ENCODE results near the gene PODXL. TPM values are rescaled to one million over a fixed set of nuclear protein-coding genes. Genes with fewer than 3 reads are reported as not detected.
A peak's percentile ranks its signal among the peaks of the same experiment; 100 is the strongest.

PODXL gene
- total and polyA plus RNA-seq, 2 experiments from 2014 or later = 220 to 727 TPM

DNA sequence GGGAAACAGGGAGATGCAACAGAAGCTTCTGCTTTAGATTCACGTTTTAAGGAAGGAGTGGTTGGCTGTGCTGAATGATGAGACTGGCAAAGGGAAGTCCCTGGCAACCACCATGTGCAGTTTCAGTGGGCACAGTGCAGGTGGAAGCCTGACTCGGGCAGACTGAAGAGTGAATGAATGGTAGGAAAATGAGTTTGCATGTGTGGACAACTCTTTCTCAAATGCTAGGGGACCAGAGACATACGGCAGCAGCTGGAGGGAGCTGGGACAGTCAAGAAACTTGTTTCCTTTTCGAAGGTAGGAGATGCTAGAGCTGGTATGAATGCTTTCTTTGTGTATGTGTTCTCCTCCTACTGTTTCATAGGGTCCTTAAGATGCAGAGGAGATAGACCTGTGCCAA lies 29.0 kb downstream of the PODXL start (continued):
- TF ChIP-seq CTCF (conservative IDR thresholded peaks at IDR 0.05; ENCODE audit: low read depth in 2 of 2) = no peak
- TF ChIP-seq EZH2phosphoT487 (IDR thresholded peaks at IDR 0.05; ENCODE audit: unreplicated experiment) = no peak

DNA sequence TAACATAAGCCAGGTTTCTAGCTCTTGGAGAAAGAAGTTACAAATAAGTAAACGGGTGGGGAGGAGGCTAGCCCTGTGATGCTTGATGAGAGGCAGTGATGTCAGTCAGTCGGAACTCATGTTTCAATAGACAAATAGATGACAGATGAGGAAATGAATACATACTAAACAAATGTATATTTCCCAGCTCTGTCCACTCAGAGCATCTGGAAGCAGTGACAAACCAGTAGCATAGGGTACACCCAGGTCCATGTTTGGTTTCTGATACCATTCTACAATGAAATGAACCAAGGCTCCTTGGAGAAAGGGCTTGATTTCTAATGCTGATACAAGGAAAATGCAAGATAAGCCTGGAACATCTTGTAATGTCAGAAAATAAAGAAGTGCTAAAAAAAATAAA lies 30.6 kb downstream of the PODXL start:
- H3K4me1 Mint-ChIP-seq = peaks cover 75% of the 10 kb centered on the region
- Histone ChIP-seq H3K4me1 (ENCODE audit: insufficient read depth) (peaks cover 90% of the 10 kb centered on the region), H3K4me3 (no peak overlapping the region), H3K27me3 (ENCODE audit: insufficient read depth) (no peaks in the 10 kb centered on the region), H2AFZ (no peak overlapping the region), H4K20me1 (replicated peaks; ENCODE audit: insufficient read depth) (peaks cover 92% of the 10 kb centered on the region), H3K79me2 (replicated peaks; ENCODE audit: insufficient read depth) (peaks cover 99% of the 10 kb centered on the region), H3K36me3 (ENCODE audit: insufficient read depth) (no peaks in the 10 kb centered on the region; the same call in 1 of the 2 replicates), H3K4me2 (no peak overlapping the region), H3F3A (replicated peaks; ENCODE audit: low read depth) (peaks cover 34% of the 10 kb centered on the region; the same call in 1 of the 2 replicates), H3K27ac (ENCODE audit: low read depth) (peak overlapping the region; percentile 15; the same call in 1 of the 2 replicates), H3K9me2 (ENCODE audit: insufficient read depth) (no peaks in the 10 kb centered on the region)
- ATAC-seq = no peak
- no peaks in the 10 kb centered on the region for H3K9me3 Mint-ChIP-seq
- H3K27me3 Mint-ChIP-seq (ENCODE audit: insufficient read depth, low read depth, poor library complexity) = peaks cover 16% of the 10 kb centered on the region
- no peak overlapping the region for H3K27ac Mint-ChIP-seq
- no peak overlapping the region for H3K4me3 Mint-ChIP-seq
- H3K36me3 Mint-ChIP-seq (ENCODE audit: low read depth) = peaks cover 48% of the 10 kb centered on the region
- DNase-seq (ENCODE audit: low spot score) = no peak
- TF ChIP-seq, protein P1, sequence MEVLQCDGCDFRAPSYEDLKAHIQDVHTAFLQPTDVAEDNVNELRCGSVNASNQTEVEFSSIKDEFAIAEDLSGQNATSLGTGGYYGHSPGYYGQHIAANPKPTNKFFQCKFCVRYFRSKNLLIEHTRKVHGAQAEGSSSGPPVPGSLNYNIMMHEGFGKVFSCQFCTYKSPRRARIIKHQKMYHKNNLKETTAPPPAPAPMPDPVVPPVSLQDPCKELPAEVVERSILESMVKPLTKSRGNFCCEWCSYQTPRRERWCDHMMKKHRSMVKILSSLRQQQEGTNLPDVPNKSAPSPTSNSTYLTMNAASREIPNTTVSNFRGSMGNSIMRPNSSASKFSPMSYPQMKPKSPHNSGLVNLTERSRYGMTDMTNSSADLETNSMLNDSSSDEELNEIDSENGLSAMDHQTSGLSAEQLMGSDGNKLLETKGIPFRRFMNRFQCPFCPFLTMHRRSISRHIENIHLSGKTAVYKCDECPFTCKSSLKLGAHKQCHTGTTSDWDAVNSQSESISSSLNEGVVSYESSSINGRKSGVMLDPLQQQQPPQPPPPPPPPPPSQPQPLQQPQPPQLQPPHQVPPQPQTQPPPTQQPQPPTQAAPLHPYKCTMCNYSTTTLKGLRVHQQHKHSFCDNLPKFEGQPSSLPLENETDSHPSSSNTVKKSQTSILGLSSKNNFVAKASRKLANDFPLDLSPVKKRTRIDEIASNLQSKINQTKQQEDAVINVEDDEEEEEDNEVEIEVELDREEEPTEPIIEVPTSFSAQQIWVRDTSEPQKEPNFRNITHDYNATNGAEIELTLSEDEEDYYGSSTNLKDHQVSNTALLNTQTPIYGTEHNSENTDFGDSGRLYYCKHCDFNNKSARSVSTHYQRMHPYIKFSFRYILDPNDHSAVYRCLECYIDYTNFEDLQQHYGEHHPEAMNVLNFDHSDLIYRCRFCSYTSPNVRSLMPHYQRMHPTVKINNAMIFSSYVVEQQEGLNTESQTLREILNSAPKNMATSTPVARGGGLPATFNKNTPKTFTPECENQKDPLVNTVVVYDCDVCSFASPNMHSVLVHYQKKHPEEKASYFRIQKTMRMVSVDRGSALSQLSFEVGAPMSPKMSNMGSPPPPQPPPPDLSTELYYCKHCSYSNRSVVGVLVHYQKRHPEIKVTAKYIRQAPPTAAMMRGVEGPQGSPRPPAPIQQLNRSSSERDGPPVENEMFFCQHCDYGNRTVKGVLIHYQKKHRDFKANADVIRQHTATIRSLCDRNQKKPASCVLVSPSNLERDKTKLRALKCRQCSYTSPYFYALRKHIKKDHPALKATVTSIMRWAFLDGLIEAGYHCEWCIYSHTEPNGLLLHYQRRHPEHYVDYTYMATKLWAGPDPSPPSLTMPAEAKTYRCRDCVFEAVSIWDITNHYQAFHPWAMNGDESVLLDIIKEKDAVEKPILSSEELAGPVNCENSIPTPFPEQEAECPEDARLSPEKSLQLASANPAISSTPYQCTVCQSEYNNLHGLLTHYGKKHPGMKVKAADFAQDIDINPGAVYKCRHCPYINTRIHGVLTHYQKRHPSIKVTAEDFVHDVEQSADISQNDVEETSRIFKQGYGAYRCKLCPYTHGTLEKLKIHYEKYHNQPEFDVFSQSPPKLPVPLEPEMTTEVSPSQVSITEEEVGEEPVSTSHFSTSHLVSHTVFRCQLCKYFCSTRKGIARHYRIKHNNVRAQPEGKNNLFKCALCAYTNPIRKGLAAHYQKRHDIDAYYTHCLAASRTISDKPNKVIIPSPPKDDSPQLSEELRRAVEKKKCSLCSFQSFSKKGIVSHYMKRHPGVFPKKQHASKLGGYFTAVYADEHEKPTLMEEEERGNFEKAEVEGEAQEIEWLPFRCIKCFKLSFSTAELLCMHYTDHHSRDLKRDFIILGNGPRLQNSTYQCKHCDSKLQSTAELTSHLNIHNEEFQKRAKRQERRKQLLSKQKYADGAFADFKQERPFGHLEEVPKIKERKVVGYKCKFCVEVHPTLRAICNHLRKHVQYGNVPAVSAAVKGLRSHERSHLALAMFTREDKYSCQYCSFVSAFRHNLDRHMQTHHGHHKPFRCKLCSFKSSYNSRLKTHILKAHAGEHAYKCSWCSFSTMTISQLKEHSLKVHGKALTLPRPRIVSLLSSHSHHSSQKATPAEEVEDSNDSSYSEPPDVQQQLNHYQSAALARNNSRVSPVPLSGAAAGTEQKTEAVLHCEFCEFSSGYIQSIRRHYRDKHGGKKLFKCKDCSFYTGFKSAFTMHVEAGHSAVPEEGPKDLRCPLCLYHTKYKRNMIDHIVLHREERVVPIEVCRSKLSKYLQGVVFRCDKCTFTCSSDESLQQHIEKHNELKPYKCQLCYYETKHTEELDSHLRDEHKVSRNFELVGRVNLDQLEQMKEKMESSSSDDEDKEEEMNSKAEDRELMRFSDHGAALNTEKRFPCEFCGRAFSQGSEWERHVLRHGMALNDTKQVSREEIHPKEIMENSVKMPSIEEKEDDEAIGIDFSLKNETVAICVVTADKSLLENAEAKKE (CRISPR knock-in tag; IDR thresholded peaks at IDR 0.05) = no peak
- TF ChIP-seq ETS1 (IDR thresholded peaks at IDR 0.05) = no peak
- TF ChIP-seq ZNF331 (CRISPR knock-in tag; IDR thresholded peaks at IDR 0.05; ENCODE audit: low read depth) = no peak
- no peak for TF ChIP-seq REST (IDR thresholded peaks at IDR 0.05; ENCODE audit: unreplicated experiment)
- no peak for TF ChIP-seq EZH2phosphoT487 (IDR thresholded peaks at IDR 0.05; ENCODE audit: unreplicated experiment)
- no peak for TF ChIP-seq CREB1 (CRISPR knock-in tag; IDR thresholded peaks at IDR 0.05; ENCODE audit: low read depth)
- TF ChIP-seq ZNF114 (CRISPR knock-in tag; IDR thresholded peaks at IDR 0.05) = no peak
- no peak for TF ChIP-seq NANOG (IDR thresholded peaks at IDR 0.05; ENCODE audit: borderline replicate concordance)
- no peak for TF ChIP-seq CTCF (conservative IDR thresholded peaks at IDR 0.05; ENCODE audit: low read depth in 2 of 2)
